ENCODE measurements around the gene SYT13.

DNA sequence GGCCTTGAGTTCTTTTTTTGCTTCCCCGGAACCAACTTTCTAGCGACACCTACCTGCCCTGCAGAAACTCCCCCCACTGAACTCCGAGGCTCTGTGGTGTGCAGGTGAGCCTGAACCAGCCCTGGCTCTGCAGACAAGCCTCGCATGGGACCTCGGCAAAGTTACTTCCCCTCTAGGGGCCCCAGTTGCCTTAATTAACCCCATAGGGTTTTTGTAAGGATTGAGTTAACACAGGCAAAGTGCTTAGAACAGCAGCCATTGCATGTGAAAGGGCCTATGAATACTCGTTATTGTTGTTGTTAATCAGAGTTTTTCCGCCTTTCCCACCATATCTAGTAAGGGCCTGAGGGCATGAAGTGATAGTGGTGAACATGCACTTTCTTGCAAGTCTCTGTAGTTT lies 12.6 kb upstream of the SYT13 start:
- TF ChIP-seq POLR2A (IDR thresholded peaks at IDR 0.05; ENCODE audit: low read depth, low read length): no peak
- TF ChIP-seq POLR2AphosphoS5 (IDR thresholded peaks at IDR 0.05; ENCODE audit: low read depth, low read length): no peak
- no peak for TF ChIP-seq SPI1 (IDR thresholded peaks at IDR 0.05; ENCODE audit: low read depth, low read length)
- no peak for TF ChIP-seq TAF1 (IDR thresholded peaks at IDR 0.05; ENCODE audit: low read depth, low read length)
- no peak for TF ChIP-seq POU2F2 (IDR thresholded peaks at IDR 0.05; ENCODE audit: low read depth, low read length)
- TF ChIP-seq PAX5 (IDR thresholded peaks at IDR 0.05; ENCODE audit: insufficient read depth, low read length, severe bottlenecking): no peak

Measured in GM12891 (cell line).